Stimulated activated CD4-positive, alpha-beta T cell treated with anti-CD3 and anti-CD28 coated beads, TNF-alpha, amount 100 ng/mL, for 24 hours (primary cell): ENCODE data around the gene ARL15.
"Not testable (repeated sequence)": the region's sequence is repeated elsewhere in the genome, so short reads cannot be mapped to it uniquely, and the experiment has no call there.

Experiments used
- DNase-seq, 3 experiments: peaks; one replicate each; pipeline ENCODE4 v3.0.0-alpha.2; 2020; ENCODE audit warnings: low read depth in 3 of 3

ARL15 gene

GRCh38 chr5:54093861-54094260 lies 216.5 kb downstream of the ARL15 start:
- no peak for DNase-seq

- no peak for DNase-seq
These were observed 217.3 kb downstream of the ARL15 start for GRCh38 chr5:54093081-54093492.

- no peak for DNase-seq
These were observed 218.9 kb downstream of the ARL15 start for GRCh38 chr5:54091307-54092130.

- no peak for DNase-seq
These were observed 219.8 kb downstream of the ARL15 start for GRCh38 chr5:54090495-54091120.

GRCh38 chr5:54088081-54088480 lies 222.3 kb downstream of the ARL15 start:
- no peak for DNase-seq

- no peak for DNase-seq
These were observed 222.9 kb downstream of the ARL15 start for GRCh38 chr5:54087436-54087835.

GRCh38 chr5:54086191-54086590 lies 224.2 kb downstream of the ARL15 start:
- DNase-seq, result no peak

- no peak for DNase-seq
These were observed 225.7 kb downstream of the ARL15 start for GRCh38 chr5:54084696-54085095.

- DNase-seq, result no peak
These were observed 226.5 kb downstream of the ARL15 start for GRCh38 chr5:54083851-54084250.

GRCh38 chr5:54083245-54083644 lies 227.1 kb downstream of the ARL15 start:
- DNase-seq, result no peak

GRCh38 chr5:54081415-54081814 lies 229.0 kb downstream of the ARL15 start:
- DNase-seq, result no peak

GRCh38 chr5:54080831-54081230 lies 229.5 kb downstream of the ARL15 start:
- DNase-seq, result no peak

- no peak for DNase-seq
These were observed 236.6 kb downstream of the ARL15 start for GRCh38 chr5:54073735-54074134.

- DNase-seq, result no peak
These were observed 237.2 kb downstream of the ARL15 start for GRCh38 chr5:54073131-54073530.

GRCh38 chr5:54066433-54066832 lies 243.9 kb downstream of the ARL15 start:
- DNase-seq, result no peak

GRCh38 chr5:54063817-54064216 lies 246.6 kb downstream of the ARL15 start:
- no peak for DNase-seq

GRCh38 chr5:54062958-54063357 lies 247.4 kb downstream of the ARL15 start:
- no peak for DNase-seq

- not testable (repeated sequence) for DNase-seq
These were observed 249.5 kb downstream of the ARL15 start for GRCh38 chr5:54060919-54061318.

GRCh38 chr5:54049963-54050362 lies 260.4 kb downstream of the ARL15 start:
- no peak for DNase-seq

GRCh38 chr5:54049144-54049543 lies 261.2 kb downstream of the ARL15 start:
- DNase-seq, result no peak

GRCh38 chr5:54045077-54045792 lies 265.1 kb downstream of the ARL15 start:
- DNase-seq, result no peak

GRCh38 chr5:54044276-54044675 lies 266.1 kb downstream of the ARL15 start:
- DNase-seq, result not testable (repeated sequence)

- no peak for DNase-seq
These were observed 269.6 kb downstream of the ARL15 start for GRCh38 chr5:54040804-54041203.
